H9 (cell line): ENCODE results near the gene FAM136A. TPM values are rescaled to one million over a fixed set of nuclear protein-coding genes. Genes with fewer than 3 reads are reported as not detected.

Experiments
- DNase-seq: peaks from one replicate; pipeline ENCODE4 v3.0.0-alpha.2; 2017
- H2AFZ ChIP-seq: one replicate; pipeline ENCODE4 v1.6.1; 2013; ENCODE audit warnings: mild to moderate bottlenecking, low read length, control low read depth, moderate library complexity
- H2AK5ac ChIP-seq: 2 replicates; pipeline ENCODE4 v1.6.1; 2013; ENCODE audit warnings: low read length, control low read depth, mixed read lengths; ENCODE audit not compliant: insufficient read length
- H2BK120ac ChIP-seq: one replicate; pipeline ENCODE4 v1.6.1; 2013; ENCODE audit warnings: low read depth, mild to moderate bottlenecking, low read length, control low read depth, inconsistent platforms; ENCODE audit not compliant: poor library complexity, severe bottlenecking
- H2BK12ac ChIP-seq: 2 replicates; pipeline ENCODE4 v1.6.1; 2013; ENCODE audit warnings: low read length, control low read depth, mixed read lengths, low read depth; ENCODE audit not compliant: insufficient read length
- H2BK15ac ChIP-seq: 2 replicates; pipeline ENCODE4 v1.6.1; 2013; ENCODE audit warnings: low read depth, low read length, control low read depth
- H2BK20ac ChIP-seq: one replicate; pipeline ENCODE4 v1.6.1; 2013; ENCODE audit warnings: low read depth, mild to moderate bottlenecking, low read length, control low read depth, inconsistent platforms; ENCODE audit not compliant: poor library complexity, severe bottlenecking
- H2BK5ac ChIP-seq: 2 replicates; pipeline ENCODE4 v1.6.1; 2013; ENCODE audit warnings: low read length, control low read depth, mixed read lengths; ENCODE audit not compliant: insufficient read length
- H3K14ac ChIP-seq: 2 replicates; pipeline ENCODE4 v1.6.1; 2013; ENCODE audit warnings: low read length, control low read depth; ENCODE audit not compliant: insufficient read depth
- H3K18ac ChIP-seq: 2 replicates; pipeline ENCODE4 v1.6.1; 2013; ENCODE audit warnings: low read depth, mild to moderate bottlenecking, mixed read lengths, low read length, control low read depth; ENCODE audit not compliant: insufficient read length
- H3K23ac ChIP-seq: 2 replicates; pipeline ENCODE4 v1.6.1; 2013; ENCODE audit warnings: low read length, control low read depth, mixed read lengths, low read depth; ENCODE audit not compliant: insufficient read length
- H3K23me2 ChIP-seq: 2 replicates; pipeline ENCODE4 v1.6.1; 2013; ENCODE audit warnings: low read depth, mild to moderate bottlenecking, mixed read lengths, low read length, control low read depth; ENCODE audit not compliant: insufficient read length, poor library complexity, severe bottlenecking
- H3K27ac ChIP-seq: 2 replicates; pipeline ENCODE4 v1.5.1; 2013; ENCODE audit warnings: low read length, control low read depth, mixed read lengths, low read depth; ENCODE audit not compliant: insufficient read length
- H3K27me3 ChIP-seq: 2 replicates; pipeline ENCODE4 v1.6.1; 2013; ENCODE audit warnings: low read length, control low read depth, inconsistent platforms; ENCODE audit not compliant: insufficient read depth
- H3K4ac ChIP-seq: 2 replicates; pipeline ENCODE4 v1.6.1; 2013; ENCODE audit warnings: low read depth, mild to moderate bottlenecking, control low read depth, inconsistent platforms, low read length, moderate library complexity
- H3K4me1 ChIP-seq: 2 replicates; pipeline ENCODE4 v1.6.1; 2013; ENCODE audit warnings: low read length, control low read depth, inconsistent platforms; ENCODE audit not compliant: insufficient read depth
- H3K4me2 ChIP-seq: 2 replicates; pipeline ENCODE4 v1.6.1; 2013; ENCODE audit warnings: low read length, control low read depth, mixed read lengths; ENCODE audit not compliant: insufficient read length, insufficient read depth
- H3K56ac ChIP-seq: 2 replicates; pipeline ENCODE4 v1.6.1; 2013; ENCODE audit warnings: low read depth, mild to moderate bottlenecking, mixed read lengths, low read length, control low read depth; ENCODE audit not compliant: insufficient read length
- H3K79me1 ChIP-seq: 2 replicates; pipeline ENCODE4 v1.6.1; 2013; ENCODE audit warnings: low read depth, mild to moderate bottlenecking, moderate library complexity, low read length, control low read depth, inconsistent platforms; ENCODE audit not compliant: insufficient read depth, poor library complexity, severe bottlenecking
- H3K79me2 ChIP-seq: 2 replicates; pipeline ENCODE4 v1.6.1; 2013; ENCODE audit warnings: low read length, control low read depth, inconsistent platforms; ENCODE audit not compliant: insufficient read depth
- H3K9ac ChIP-seq: 2 replicates; pipeline ENCODE4 v1.6.1; 2013; ENCODE audit warnings: low read length, control low read depth, mixed read lengths; ENCODE audit not compliant: insufficient read length; ENCODE audit errors: extremely low read depth
- H3K9me3 ChIP-seq: one replicate; pipeline ENCODE4 v1.6.1; 2013; ENCODE audit warnings: low read depth, low read length, inconsistent platforms; ENCODE audit not compliant: control insufficient read depth
- H3T11ph ChIP-seq: one replicate; pipeline ENCODE4 v1.6.1; 2013; ENCODE audit warnings: mild to moderate bottlenecking, low read length, control low read depth, inconsistent platforms
- H4K20me1 ChIP-seq: one replicate; pipeline ENCODE4 v1.6.1; 2013; ENCODE audit not compliant: control insufficient read depth, insufficient read length, insufficient read depth
- H4K5ac ChIP-seq: 2 replicates; pipeline ENCODE4 v1.6.1; 2013; ENCODE audit warnings: low read depth, mild to moderate bottlenecking, mixed read lengths, low read length, control low read depth; ENCODE audit not compliant: insufficient read length
- H4K8ac ChIP-seq: replicated peaks from 2 replicates; pipeline ENCODE4 v1.6.1; 2013; ENCODE audit warnings: low read length, control low read depth, mixed read lengths, low read depth; ENCODE audit not compliant: insufficient read length
- H4K91ac ChIP-seq: 2 replicates; pipeline ENCODE4 v1.6.1; 2013; ENCODE audit warnings: low read depth, mild to moderate bottlenecking, moderate library complexity, mixed read lengths, low read length, control low read depth; ENCODE audit not compliant: insufficient read length
- H3K27ac Mint-ChIP-seq, 3 experiments: 2 replicates in 2 of 3; 3 replicates in 1 of 3; pipeline ENCODE4 v1.8.0; 2020 to 2021; ENCODE audit warnings: mixed read lengths in 3 of 3, mild to moderate bottlenecking in 1 of 3, moderate library complexity in 1 of 3
- H3K27me3 Mint-ChIP-seq: 2 replicates; pipeline ENCODE4 v1.8.0; 2021; ENCODE audit warnings: low read depth, mild to moderate bottlenecking, moderate library complexity, mixed read lengths
- H3K36me3 Mint-ChIP-seq, 3 experiments: 2 replicates in 2 of 3; 3 replicates in 1 of 3; pipeline ENCODE4 v1.8.0; 2020 to 2021; ENCODE audit warnings: low read depth in 3 of 3, mixed read lengths in 3 of 3; ENCODE audit not compliant: insufficient read depth in 1 of 3
- H3K4me1 Mint-ChIP-seq, 2 experiments: 2 replicates each; pipeline ENCODE4 v1.8.0; 2020; ENCODE audit warnings: mixed read lengths in 2 of 2
- H3K4me3 Mint-ChIP-seq, 2 experiments: 2 replicates in 1 of 2; 3 replicates in 1 of 2; pipeline ENCODE4 v1.8.0; 2020 to 2021; ENCODE audit warnings: mild to moderate bottlenecking in 2 of 2, mixed read lengths in 2 of 2, moderate library complexity in 1 of 2
- H3K9me3 Mint-ChIP-seq, 2 experiments: 2 replicates in 1 of 2; 3 replicates in 1 of 2; pipeline ENCODE4 v1.8.0; 2020; ENCODE audit warnings: mild to moderate bottlenecking in 2 of 2, mixed read lengths in 2 of 2, moderate library complexity in 1 of 2
- CTCF ChIP-seq: fragments of 200-600 bp; sonication (generic); conservative IDR thresholded peaks from 3 replicates; pipeline ENCODE4 v1.8.0; 2021; ENCODE audit warnings: antibody characterized with exemption, mild to moderate bottlenecking
- WGBS: extraction: QIAGEN DNeasy Blood & Tissue Kit; methylation state at CpG from one replicate; pipeline ENCODE4 v1.1.7; 2013; ENCODE audit warnings: missing lambda C conversion rate, low lambda C conversion rate, mixed read lengths; ENCODE audit not compliant: insufficient read length; ENCODE audit errors: extremely low coverage; 5-methylcytosine and 5-hydroxymethylcytosine counted together
- microRNA-seq: library from miRNA; unstranded; fragments of <30 nt; microRNA quantifications from one replicate; pipeline ENCODE4, GENCODE V29; 2020; ENCODE audit warnings: borderline microRNAs expressed
- total RNA-seq: library from RNA; stranded (reverse); gene quantifications from 2 replicates; pipeline ENCODE4 v1.2.1, GENCODE V29; 2021

Gene FAM136A
- total RNA-seq, 1 experiment from 2014 or later: 118 TPM

- Histone ChIP-seq H3K4me1 (no peaks in the 10 kb centered on the region; the same call in 1 of the 2 replicates), H3K27me3 (no peaks in the 10 kb centered on the region), H4K8ac (peak overlapping the region; percentile 100), H3K9ac (peak overlapping the region; percentile 100), H3K14ac (peak overlapping the region; percentile 100), H3T11ph (no peak overlapping the region), H4K20me1 (no peaks in the 10 kb centered on the region), H3K4me2 (peak overlapping the region; percentile 92), H2BK5ac (peak overlapping the region; percentile 100), H2BK120ac (peak overlapping the region; percentile 93), H3K9me3 (no peaks in the 10 kb centered on the region), H2BK12ac (no peak overlapping the region), H2BK20ac (no peak overlapping the region), H3K23me2 (no peaks in the 10 kb centered on the region), H2AK5ac (peak overlapping the region; percentile 79), H3K4ac (peak overlapping the region; percentile 97), H2BK15ac (no peak overlapping the region), H3K56ac (peak overlapping the region; percentile 100), H3K18ac (peak overlapping the region; percentile 100), H4K5ac (peak overlapping the region; percentile 100), H4K91ac (peak overlapping the region; percentile 99), H3K23ac (peak overlapping the region; percentile 99), H2AFZ (no peak overlapping the region), H3K79me1 (no peaks in the 10 kb centered on the region), H3K79me2 (peaks cover 46% of the 10 kb centered on the region; the same call in 1 of the 2 replicates), H3K27ac (peak overlapping the region; percentile 100)
- Mint-ChIP-seq H3K36me3 (peaks cover 8 to 22% (median 14%) of the 10 kb centered on the region in 3 experiments; a peak in 6 of 7 replicates), H3K4me3 (peak overlapping the region; percentile 90 to 93), H3K4me1 (peaks cover 33 to 35% of the 10 kb centered on the region in 2 experiments), H3K27ac (peak overlapping the region; percentile 99 to 100 (median 100)), H3K27me3 (peaks cover 3% of the 10 kb centered on the region; the same call in 1 of the 2 replicates), H3K9me3 (peaks cover 3 to 8% of the 10 kb centered on the region in 2 experiments; a peak in 4 of 5 replicates)
- no peak for TF ChIP-seq CTCF
- no peak for DNase-seq
- WGBS: no CpG with 5 or more reads among the region's 20 CpGs
Measured at GRCh38 chr2:70247364-70248180, 54.3 kb downstream of the FAM136A start.

Small RNAs within 50 kb of the gene (microRNA-seq; reads per million reads assigned to microRNA genes)
- not detected for gene MIR1285-2

Other genes starting within 250 kb of the FAM136A start
- 457 and 465 TPM in 2 replicates for gene PCBP1, start 214.6 kb downstream of the FAM136A start, total RNA-seq
- 14.8 and 19.0 TPM in 2 replicates for gene C2orf42, start 111.0 kb downstream of the FAM136A start, total RNA-seq
- 179 and 193 TPM in 2 replicates for gene TIA1, start 53.4 kb downstream of the FAM136A start, total RNA-seq
- gene PCYOX1, start 43.9 kb downstream of the FAM136A start, total RNA-seq: 45.6 and 50.5 TPM in 2 replicates
- 408 and 422 TPM in 2 replicates for gene SNRPG, start 8.3 kb downstream of the FAM136A start, total RNA-seq